CD4-positive, alpha-beta T cell treated with Interleukin-4 for 1 hour (primary cell): ENCODE data around the gene TMBIM4.

Source experiments
- DNase-seq, 2 donors: peaks; one replicate each; pipeline ENCODE4 v3.0.0-alpha.2; 2020 to 2022

The TMBIM4 gene

DNA sequence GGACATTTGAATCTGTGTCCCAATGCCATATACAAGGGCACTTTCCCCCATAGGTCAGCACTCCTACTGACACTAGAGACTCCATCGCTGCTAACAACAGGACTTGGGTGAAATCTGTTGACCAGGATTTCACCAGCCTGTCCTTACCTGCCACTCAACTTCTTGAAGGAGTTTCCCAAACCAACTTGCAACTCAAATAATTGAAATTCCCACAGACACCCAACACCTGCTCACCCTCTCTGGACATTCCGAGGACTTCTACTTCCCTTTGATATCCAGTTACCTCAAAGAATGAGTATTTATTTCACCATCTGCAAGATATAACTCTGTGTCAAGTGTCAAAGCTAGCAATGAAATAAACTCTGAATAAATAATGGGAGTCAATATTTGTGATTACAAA is 83.8 kb downstream of the TMBIM4 start:
- no peak for DNase-seq
